HepG2 (cell line): ENCODE data around the gene DUS1L. TPM values are rescaled to one million over a fixed set of nuclear protein-coding genes. Genes with fewer than 3 reads are reported as not detected.
A peak's percentile ranks its signal among the peaks of the same experiment; 100 is the strongest.

ENCODE experiments used
- AGO1 ChIP-seq: fragments of 200-400 bp; formaldehyde crosslinking; IDR thresholded peaks from 2 replicates; pipeline ENCODE4 v1.6.1; 2017; ENCODE audit warnings: mild to moderate bottlenecking, low read depth, low read length, moderate library complexity; ENCODE audit not compliant: poor library complexity, severe bottlenecking
- BCL6 ChIP-seq: IDR thresholded peaks from 2 replicates; pipeline ENCODE4 v1.6.1; 2016; ENCODE audit warnings: missing genetic modification reagents, missing compliant biosample characterization
- BORCS8-MEF2B ChIP-seq: sonication (generic); formaldehyde crosslinking; IDR thresholded peaks from 2 replicates; pipeline ENCODE4 v1.8.0; 2022; ENCODE audit warnings: mild to moderate bottlenecking, missing genetic modification reagents
- FIP1L1 ChIP-seq: fragments of 200-400 bp; formaldehyde crosslinking; IDR thresholded peaks from 2 replicates; pipeline ENCODE4 v1.6.1; 2018; ENCODE audit warnings: low read depth, mild to moderate bottlenecking, low read length, moderate library complexity, borderline replicate concordance; ENCODE audit not compliant: insufficient read depth
- FOXO1 ChIP-seq: sonication (generic); formaldehyde crosslinking; IDR thresholded peaks from 2 replicates; pipeline ENCODE4 v1.4.0; 2020; ENCODE audit warnings: missing genetic modification reagents
- PCBP1 ChIP-seq: fragments of 200-400 bp; formaldehyde crosslinking; IDR thresholded peaks from 2 replicates; pipeline ENCODE4 v1.6.1; 2017; ENCODE audit warnings: mild to moderate bottlenecking, low read depth, low read length, borderline replicate concordance
- RORA ChIP-seq: sonication (generic); formaldehyde crosslinking; IDR thresholded peaks from 2 replicates; pipeline ENCODE4 v1.5.0; 2020; ENCODE audit warnings: mild to moderate bottlenecking, missing genetic modification reagents, moderate library complexity
- SATB2 ChIP-seq: sonication (generic); formaldehyde crosslinking; IDR thresholded peaks from 2 replicates; pipeline ENCODE4 v1.5.0; 2020; ENCODE audit warnings: missing genetic modification reagents
- TEAD2 ChIP-seq: sonication (generic); formaldehyde crosslinking; IDR thresholded peaks from 2 replicates; pipeline ENCODE4 v1.9.0; 2021; ENCODE audit warnings: missing genetic modification reagents
- TEAD3 ChIP-seq: optimal IDR thresholded peaks from 2 replicates; pipeline ENCODE3; 2016; ENCODE audit warnings: borderline replicate concordance
- THYN1 ChIP-seq: sonication (generic); formaldehyde crosslinking; IDR thresholded peaks from 2 replicates; pipeline ENCODE4 v1.8.1; 2023; ENCODE audit warnings: low read depth, mild to moderate bottlenecking, moderate library complexity, missing genetic modification reagents, borderline replicate concordance
- ZFY ChIP-seq: sonication (generic); formaldehyde crosslinking; IDR thresholded peaks from 2 replicates; pipeline ENCODE4 v1.4.0; 2020; ENCODE audit warnings: missing genetic modification reagents
- ZNF251 ChIP-seq: sonication (generic); formaldehyde crosslinking; IDR thresholded peaks from 2 replicates; pipeline ENCODE4 v1.9.0; 2021; ENCODE audit warnings: mild to moderate bottlenecking, missing genetic modification reagents
- ZNF343 ChIP-seq: sonication (generic); formaldehyde crosslinking; IDR thresholded peaks from 2 replicates; pipeline ENCODE4 v1.4.0; 2020; ENCODE audit warnings: mild to moderate bottlenecking, missing genetic modification reagents
- ZNF430 ChIP-seq: sonication (generic); formaldehyde crosslinking; IDR thresholded peaks from 2 replicates; pipeline ENCODE4 v1.9.0; 2021; ENCODE audit warnings: mild to moderate bottlenecking, missing genetic modification reagents
- ZNF646 ChIP-seq: sonication (generic); formaldehyde crosslinking; IDR thresholded peaks from 2 replicates; pipeline ENCODE4 v1.9.0; 2021; ENCODE audit warnings: mild to moderate bottlenecking, missing genetic modification reagents
- ZSCAN21 ChIP-seq: sonication (generic); formaldehyde crosslinking; IDR thresholded peaks from 2 replicates; pipeline ENCODE4 v1.8.0; 2022; ENCODE audit warnings: mild to moderate bottlenecking, missing genetic modification reagents, moderate library complexity, borderline replicate concordance
- polyA plus RNA-seq, 8 experiments: library from polyadenylated mRNA; depleted of rRNA in 3 of 8; stranded (reverse) in 7 of 8; unstranded in 1 of 8; fragments of >200 nt; fragmentation: Illumina TruSeq in 4 of 8; extraction: Trizol in 4 of 8; gene quantifications; 2 replicates each; pipeline versions ENCODE4 v1.2.1 to v1.2.3, GENCODE V29; 2011 to 2016; ENCODE audit warnings: low read depth in 4 of 8, missing spikeins in 1 of 8, mixed read lengths in 1 of 8; ENCODE audit not compliant: insufficient read depth in 1 of 8
- total RNA-seq, 5 experiments: library from RNA; depleted of rRNA; stranded (reverse); fragments of >200 nt; fragmentation: Illumina TruSeq; extraction: Trizol; gene quantifications; 2 replicates each; pipeline ENCODE4 v1.2.3, GENCODE V29; 2016; ENCODE audit warnings: low read depth in 1 of 5
- TF ChIP-seq, protein P1 (sequence below): sonication (generic); formaldehyde crosslinking; IDR thresholded peaks from 2 replicates; pipeline ENCODE4 v1.5.0; 2020; ENCODE audit warnings: missing genetic modification reagents
- TF ChIP-seq, protein P2 (sequence below): sonication (generic); formaldehyde crosslinking; IDR thresholded peaks from 2 replicates; pipeline ENCODE4 v1.5.0; 2020; ENCODE audit warnings: missing genetic modification reagents, mild to moderate bottlenecking, borderline replicate concordance

The DUS1L gene
- total and polyA plus RNA-seq, 2 of the 13 experiments (the other 11 are each of a cell fraction or from before 2014, with no cell fraction given): 81.0 to 109 TPM

DNA sequence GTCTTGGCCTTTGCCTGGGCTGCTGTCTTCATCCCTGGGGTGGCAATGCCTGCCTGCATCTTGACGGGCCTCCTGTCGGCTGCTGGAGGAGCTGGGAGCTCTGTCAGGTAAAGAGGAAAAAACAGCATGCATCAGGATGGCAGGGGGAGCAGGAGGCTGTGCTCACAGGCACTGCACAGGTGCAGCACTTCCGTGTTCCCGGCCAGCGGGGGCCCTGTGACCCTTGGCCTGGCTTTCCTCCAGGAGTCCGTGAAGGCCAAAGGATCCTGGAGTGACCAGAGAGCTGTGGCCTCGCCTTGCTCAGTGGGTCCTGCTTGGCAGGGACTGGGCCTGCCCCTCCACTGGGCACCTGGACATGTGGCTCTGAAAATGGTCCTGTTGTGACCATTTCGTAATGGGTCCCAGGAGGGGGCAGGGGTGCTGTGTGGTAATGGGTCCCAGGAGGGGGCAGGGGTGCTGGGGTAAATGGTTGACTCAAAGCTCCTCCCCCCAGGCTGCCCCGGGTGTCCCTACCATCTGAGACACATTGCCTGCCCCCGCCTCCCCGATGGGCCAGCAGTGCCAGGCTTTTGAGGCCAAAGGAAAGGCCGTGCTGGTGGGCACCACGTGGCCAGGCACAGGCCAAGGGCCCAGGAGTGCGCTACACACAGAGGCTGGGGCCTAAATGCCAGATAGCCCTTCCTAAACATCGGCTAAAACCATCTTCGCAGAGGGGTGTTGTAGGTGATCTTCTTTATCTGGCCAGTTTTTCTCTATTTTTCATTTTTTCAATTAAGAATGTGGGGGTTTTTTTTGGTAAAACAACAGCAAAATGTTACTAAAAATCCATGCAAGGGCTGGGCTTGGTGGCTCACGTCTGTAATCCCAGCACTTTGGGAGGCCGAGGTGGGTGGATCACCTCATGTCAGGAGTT is 36.4 kb upstream of the DUS1L start (continued):
- TF ChIP-seq, protein P1, sequence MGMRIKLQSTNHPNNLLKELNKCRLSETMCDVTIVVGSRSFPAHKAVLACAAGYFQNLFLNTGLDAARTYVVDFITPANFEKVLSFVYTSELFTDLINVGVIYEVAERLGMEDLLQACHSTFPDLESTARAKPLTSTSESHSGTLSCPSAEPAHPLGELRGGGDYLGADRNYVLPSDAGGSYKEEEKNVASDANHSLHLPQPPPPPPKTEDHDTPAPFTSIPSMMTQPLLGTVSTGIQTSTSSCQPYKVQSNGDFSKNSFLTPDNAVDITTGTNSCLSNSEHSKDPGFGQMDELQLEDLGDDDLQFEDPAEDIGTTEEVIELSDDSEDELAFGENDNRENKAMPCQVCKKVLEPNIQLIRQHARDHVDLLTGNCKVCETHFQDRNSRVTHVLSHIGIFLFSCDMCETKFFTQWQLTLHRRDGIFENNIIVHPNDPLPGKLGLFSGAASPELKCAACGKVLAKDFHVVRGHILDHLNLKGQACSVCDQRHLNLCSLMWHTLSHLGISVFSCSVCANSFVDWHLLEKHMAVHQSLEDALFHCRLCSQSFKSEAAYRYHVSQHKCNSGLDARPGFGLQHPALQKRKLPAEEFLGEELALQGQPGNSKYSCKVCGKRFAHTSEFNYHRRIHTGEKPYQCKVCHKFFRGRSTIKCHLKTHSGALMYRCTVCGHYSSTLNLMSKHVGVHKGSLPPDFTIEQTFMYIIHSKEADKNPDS (CRISPR knock-in tag): no peak
- TF ChIP-seq ZNF646 (CRISPR knock-in tag) (no peak), THYN1 (CRISPR knock-in tag) (no peak), FOXO1 (peak; percentile 63; the same call in 1 of the 2 replicates), SATB2 (CRISPR knock-in tag) (peak; percentile 3; the same call in 1 of the 2 replicates), ZNF430 (CRISPR knock-in tag) (no peak; the same call in 1 of the 2 replicates), PCBP1 (peak; percentile 59; the same call in 1 of the 2 replicates), ZSCAN21 (peak; percentile 89; the same call in 1 of the 2 replicates), FIP1L1 (no peak), BCL6 (CRISPR knock-in tag) (peak; percentile 73), ZNF251 (peak; percentile 87; the same call in 1 of the 2 replicates), ZNF343 (no peak), ZFY (CRISPR knock-in tag) (peak; percentile 81), BORCS8-MEF2B (peak; percentile 89), AGO1 (peak; percentile 53), TEAD3 (CRISPR knock-in tag) (peak; percentile 35), RORA (no peak), TEAD2 (CRISPR knock-in tag) (no peak)
- TF ChIP-seq, protein P2, sequence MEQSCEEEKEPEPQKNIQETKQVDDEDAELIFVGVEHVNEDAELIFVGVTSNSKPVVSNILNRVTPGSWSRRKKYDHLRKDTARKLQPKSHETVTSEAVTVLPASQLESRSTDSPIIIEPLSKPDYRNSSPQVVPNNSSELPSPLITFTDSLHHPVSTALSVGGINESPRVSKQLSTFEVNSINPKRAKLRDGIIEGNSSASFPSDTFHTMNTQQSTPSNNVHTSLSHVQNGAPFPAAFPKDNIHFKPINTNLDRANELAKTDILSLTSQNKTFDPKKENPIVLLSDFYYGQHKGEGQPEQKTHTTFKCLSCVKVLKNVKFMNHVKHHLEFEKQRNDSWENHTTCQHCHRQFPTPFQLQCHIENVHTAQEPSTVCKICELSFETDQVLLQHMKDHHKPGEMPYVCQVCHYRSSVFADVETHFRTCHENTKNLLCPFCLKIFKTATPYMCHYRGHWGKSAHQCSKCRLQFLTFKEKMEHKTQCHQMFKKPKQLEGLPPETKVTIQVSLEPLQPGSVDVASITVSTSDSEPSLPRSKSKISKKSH (CRISPR knock-in tag): peak; percentile 92
